NCI-H526 (cell line): Measurements from ENCODE around the gene COL13A1.

Experiments
- DNase-seq, 2 experiments: peaks; one replicate each; lab custom pipeline; 2025; lab: John Stamatoyannopoulos, UW

COL13A1 gene

DNA sequence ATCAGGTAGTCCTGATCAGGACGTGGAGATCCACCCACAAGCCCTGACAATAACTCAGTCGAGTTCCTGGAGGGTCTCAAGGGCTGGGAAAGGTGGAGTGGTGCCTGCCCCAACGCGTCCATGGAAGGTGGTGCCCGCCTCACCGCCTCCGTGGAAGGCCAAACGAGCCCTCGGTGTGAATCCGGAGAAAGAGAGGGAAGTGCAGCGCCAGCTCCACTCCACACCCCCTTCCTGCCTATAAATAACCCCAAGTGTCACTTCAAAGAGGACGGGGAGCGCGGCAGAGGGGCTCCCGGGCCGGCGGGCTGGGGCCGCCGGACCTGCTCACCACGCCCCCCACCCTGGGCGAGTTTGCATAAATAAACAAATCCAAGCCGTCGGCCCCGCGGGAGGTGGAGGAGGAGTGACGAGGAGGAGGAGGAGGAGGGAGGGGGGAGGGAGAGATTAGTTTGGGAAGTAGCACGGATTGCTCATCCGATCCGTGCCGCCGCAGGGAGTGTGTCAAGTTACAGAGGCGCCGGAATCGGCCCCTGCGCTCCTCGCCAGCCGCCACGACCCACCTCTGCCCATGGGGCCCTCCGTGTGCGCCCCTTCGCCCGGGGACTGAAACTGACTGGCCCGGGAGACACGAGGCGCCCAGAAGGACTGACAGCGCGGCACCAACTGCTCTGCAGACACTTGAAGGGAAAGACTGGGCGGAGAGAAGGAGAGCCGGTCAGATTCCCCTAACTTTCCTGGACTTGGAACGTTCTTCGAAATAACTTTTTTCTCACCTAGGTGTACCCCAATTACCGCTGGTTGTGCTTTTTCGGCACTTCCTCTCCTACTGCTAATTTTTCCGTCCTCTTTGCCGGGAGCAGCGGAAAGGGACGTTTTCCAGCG is at the start of gene COL13A1:
TSS of gene COL13A1 (plus strand) at position 473 of the 882 bp plus-strand sequence. CDS start 518 bp downstream, outside the sequence.
- peak; percentile 34 to 67 for DNase-seq

GRCh38 chr10:69752479-69752878 is 49.2 kb upstream of the COL13A1 start:
- DNase-seq: no peak

DNA sequence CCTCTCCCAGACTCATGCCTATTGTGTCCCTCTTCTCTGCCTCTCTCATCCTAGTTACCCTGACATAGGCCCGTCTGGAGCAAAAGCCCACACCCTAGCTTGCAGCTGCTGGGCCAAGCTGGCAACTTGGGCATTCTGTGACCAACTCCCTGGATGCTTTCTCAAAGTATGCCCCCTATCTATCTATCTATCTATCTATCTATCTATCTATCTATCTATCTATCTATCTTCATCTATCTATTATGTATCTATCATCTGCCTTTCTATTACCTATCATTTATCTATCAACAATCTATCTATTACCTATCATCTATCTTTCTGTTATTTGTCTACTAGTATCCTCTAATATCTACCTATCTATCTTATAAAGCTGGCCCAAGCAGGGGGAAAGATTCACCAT is 45.4 kb upstream of the COL13A1 start:
- DNase-seq: no peak

DNA sequence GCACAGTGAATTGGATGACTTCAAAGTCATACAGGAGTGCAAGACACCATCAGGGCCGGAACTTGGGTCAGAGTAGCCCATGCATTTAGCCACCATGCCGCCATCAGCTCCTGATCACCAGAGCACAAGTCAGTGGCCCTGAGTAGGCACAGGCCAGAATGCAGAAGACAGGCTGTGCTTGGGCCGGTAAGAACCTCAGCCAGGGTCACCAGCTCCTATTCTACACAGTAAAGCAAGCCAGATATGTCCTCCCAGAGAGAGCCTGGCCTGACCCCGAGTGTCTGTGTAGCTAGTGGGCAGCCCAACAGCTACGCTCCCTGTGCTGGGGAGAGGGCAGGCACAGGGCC is 44.5 kb upstream of the COL13A1 start:
- DNase-seq: no peak

DNA sequence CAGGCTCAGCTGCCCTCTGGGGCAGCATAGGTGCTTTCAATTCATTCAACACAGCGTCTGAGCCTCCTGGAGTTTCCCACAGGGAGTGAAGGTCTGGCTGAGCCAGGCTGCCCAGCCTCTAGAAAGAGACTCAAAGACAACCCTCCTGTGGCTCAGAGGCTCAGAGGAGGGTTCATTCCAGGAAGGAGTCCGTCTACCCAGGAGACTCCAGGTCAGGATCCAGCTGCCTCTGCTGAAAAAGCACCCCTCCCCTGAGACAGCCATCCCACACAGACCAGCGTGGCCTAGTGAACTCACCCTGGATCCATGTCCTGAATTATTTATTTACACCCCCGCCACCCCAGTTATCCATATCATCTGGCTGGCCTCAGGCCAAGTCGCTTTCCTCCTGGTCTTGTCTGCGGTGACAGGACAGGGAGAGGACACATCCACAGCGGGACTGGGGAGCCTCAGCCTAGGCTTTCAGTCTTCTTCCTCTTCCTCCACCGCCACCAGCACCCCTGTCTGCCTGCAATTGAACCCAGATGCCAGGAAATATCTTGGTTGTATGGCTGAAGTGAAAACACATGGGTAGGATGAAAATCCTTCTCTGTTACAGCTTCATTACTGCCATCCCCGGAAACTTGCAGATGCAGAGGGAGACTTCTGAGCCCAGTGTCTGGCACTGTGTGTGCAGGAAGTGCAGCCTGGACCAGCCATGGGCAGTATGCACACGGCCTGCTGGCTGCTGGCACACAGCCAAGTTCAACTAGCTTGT is 44.0 kb upstream of the COL13A1 start:
- DNase-seq: peak in 1 of 2 experiments; percentile 1

GRCh38 chr10:69758310-69758728 is 43.4 kb upstream of the COL13A1 start:
- no peak for DNase-seq

DNA sequence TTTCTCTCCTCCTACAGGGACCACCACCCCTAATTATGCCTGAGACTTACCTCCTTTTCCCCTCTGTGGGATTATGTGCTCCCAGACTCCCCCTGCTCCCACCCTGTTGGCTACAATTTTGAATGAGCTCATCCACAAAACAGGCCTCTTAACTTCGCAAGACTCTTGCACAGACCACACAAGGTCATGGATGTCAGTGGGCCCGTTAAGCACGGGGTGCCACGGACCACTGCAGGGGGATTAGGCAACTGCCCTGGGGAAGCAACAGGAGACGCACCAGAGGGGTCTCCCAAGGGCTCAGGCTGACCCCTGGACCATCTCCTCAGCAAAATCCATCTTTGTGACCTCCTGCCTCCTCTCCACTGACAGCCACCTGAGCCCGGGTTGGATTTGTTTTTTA is 42.1 kb upstream of the COL13A1 start:
- no peak for DNase-seq

- no peak for DNase-seq
These were observed 41.6 kb upstream of the COL13A1 start for GRCh38 chr10:69760072-69760471.

DNA sequence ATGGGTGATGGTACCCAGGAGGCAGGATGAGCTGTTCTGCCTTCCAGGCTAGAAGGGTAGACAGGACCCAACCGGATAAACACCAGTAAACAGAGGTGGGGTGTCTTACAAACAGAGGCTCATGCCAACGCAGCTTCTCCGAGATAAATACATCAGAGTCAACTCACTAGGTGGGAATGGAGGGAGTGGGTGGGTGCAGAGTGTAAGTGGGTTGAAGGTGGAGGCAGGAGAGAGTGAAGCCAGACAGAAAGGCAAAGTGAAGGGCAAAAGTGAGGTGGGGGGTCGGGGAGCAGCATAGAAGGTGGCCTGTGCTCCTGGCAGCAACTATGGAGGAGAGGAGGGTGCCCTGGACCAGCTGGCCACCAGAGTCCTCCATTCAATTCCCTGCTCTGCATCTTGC is 40.4 kb upstream of the COL13A1 start:
- DNase-seq: no peak

- DNase-seq: no peak
These were observed 35.4 kb upstream of the COL13A1 start for GRCh38 chr10:69766161-69766910.

DNA sequence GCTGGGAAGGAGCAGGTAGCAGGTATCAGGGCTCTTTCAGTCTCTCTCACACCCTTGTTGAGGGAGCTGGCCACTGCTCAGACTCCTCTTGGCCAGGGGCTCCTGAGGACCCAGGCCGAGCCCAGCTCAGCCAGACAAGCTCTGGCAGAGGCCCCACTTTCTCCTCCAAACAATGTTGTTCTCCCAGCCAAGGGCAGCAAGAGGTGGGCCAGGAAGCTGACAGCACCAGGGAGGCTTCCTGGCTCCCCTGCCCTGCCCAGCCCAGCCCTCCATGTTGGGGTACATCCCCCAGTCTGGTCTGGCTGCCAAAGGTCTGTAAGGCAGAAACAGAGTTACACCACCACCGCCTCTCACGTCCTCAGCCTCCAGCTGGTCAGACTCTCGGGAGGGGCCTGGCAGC is 33.9 kb upstream of the COL13A1 start:
- no peak for DNase-seq

- no peak for DNase-seq
These were observed 33.3 kb upstream of the COL13A1 start for GRCh38 chr10:69768386-69768785.

- DNase-seq: no peak
These were observed 32.2 kb upstream of the COL13A1 start for GRCh38 chr10:69769395-69769992.

- DNase-seq: no peak
These were observed 28.6 kb upstream of the COL13A1 start for GRCh38 chr10:69772933-69773704.

DNA sequence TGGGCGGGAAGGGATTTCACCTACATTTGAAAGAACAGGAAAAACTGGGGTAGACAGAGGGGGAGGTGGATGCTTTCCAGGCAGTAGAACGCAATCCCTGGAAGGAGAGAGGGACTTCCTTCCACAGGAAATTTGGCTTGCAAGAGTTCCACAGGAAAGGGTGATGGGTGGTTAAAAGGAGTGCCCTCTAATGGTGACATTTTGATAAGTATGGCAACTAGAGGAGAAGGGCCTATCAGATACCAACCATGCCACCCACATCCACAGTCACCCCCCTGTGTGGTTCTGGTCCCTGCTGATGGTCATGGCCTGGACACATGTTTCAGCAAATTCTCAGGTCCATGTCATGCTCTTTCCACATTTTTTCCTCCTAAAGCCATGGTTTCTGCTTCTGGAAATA is 27.1 kb upstream of the COL13A1 start:
- DNase-seq: no peak

DNA sequence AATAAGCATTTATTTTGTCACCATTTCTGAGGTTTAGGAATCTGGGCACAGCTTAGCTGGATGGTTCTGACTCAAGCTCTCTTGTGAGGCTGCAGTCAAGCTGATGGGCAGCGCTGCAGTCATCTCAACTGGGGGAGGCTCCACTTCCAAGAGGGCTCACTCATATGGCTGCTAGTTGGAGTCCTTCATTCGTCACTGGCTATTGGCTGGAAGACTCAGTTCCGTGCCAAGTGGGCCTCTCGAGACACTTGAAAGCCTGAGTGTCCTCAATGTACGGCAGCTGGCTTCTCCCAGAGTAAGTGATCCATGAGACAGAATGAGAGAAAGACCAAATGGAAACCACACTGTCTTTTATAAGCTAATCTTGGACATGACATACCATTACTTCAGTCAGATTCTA is 21.6 kb upstream of the COL13A1 start:
- DNase-seq: no peak

GRCh38 chr10:69781576-69781975 is 20.1 kb upstream of the COL13A1 start:
- no peak for DNase-seq

DNA sequence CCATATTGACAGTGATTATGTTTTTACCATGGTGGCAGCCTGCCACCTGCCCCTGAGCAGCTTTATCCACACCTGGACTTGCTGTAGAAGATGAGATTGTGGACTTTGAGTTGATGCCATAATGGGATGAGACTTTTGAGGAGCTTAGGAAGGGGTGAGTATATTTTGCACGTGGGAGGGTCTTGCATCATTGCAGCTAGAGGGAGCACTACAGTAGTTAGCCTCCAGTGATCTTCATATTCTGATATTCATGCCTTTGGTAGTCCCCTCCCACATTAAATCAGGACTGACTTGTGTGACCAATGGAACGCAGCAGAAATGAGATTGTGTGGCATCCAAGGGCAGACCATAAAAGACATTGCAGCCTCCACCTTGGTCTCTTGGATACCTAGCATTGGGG is 18.2 kb upstream of the COL13A1 start:
- no peak for DNase-seq

DNA sequence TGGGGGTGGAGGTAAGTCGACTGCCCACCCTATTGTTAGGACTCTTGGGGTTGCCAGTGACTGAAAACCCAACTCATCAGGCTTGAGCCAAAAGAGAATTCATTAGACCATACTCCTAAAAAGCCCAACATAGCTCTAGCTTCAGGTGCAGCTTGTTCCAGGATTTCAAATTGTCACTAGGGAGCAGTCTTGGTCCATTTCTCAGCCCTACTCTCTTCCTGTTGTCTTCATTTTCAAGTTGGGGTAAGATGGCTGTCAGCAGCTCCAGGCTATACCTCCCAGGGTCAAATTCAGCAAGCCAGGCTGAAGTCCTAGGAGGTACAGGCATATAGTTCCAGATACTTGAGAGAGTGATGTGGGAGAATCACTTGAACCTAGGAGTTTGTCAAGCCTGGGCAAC is 14.9 kb upstream of the COL13A1 start:
- DNase-seq: peak in 1 of 2 experiments; percentile 12

DNA sequence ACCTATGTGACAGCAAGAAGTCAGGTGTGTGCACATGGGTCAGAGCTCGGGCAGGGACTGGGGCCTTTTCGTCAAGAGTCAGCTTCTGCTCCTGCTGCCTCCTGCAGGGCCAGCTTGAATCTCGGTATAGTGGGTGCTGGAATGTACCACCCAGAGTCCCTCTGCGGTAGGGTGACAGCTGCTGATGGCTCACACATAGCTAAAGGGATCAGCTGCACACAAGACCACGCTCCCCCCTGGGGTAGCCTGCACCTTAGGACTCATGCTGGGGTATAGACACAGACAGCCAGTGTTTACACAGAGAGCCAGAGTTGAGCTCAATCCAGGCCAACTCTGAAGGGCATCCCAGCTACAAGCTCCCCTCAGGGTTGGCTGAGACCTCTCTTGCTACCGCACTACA is 14.0 kb upstream of the COL13A1 start:
- no peak for DNase-seq

DNA sequence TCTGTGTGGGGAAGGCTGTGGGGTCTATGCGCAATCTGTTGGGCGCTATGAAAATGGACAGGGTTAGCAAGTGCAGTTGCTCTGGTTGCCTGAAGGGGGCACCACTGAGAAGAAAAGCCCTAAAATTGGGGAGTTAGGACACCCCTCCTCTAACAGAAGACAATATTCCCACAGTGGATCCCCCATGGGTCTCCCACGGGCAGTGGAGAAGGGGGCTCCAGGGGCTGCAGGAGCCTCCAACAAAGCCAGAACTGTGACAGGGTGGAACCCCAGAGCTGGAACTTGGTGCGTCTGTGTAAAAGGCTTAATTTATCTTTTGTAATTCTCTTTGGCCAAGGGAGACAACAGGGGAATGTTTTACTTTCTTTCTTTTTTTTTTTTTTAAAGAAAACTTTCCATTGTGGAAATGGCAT is 12.5 kb upstream of the COL13A1 start:
- DNase-seq: no peak
